HG03175 (cell line): Measurements from ENCODE around the gene PPFIBP2.
"Not testable (repeated sequence)": the region's sequence is repeated elsewhere in the genome, so short reads cannot be mapped to it uniquely, and the experiment has no call there.

Source experiments
- ATAC-seq: cut with Tn5 transposase; IDR thresholded peaks from one replicate; pipeline ENCODE4 v1.9.1; 2021; ENCODE audit warnings: mild to moderate bottlenecking, moderate library complexity; ENCODE audit not compliant: unreplicated experiment

The PPFIBP2 gene

DNA sequence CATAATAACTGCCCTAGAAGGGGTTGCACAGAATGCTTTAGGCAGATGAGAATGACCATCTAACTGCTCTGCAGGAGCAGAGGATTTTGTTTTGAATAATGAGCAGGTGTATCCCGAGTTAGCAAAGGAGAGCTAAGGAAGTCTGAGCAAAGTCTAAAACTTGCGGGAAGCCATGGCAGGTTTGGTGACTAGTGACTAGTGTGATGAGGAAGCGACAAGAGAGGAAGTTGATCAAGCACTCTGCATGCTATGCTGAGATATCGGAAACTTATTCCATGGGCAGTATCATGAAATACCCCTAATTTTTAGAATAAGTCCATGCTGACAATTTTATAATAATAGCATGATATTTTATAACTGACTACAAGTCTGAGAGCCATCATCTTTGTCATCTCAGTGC, 15.6 kb upstream of the PPFIBP2 start:
- no peak for ATAC-seq

DNA sequence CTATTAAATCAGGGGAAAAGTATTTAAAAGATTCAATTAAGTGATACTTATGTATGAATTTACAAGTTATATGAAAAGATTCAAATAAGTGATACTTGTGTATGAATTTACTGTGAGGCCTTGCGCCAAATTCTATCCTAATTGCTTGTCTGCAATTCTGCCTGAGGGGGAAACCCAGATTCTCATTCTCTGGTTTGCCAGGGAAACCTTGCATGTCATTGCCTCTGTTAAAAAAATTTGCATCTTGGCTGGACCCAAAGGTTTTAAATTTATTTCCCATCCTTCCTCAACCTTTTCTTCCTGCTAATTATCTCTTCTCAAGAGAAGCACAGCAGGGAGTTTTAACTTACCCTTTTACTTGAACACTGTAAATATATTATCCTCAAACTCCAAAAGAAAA, 14.7 kb upstream of the PPFIBP2 start:
- no peak for ATAC-seq

DNA sequence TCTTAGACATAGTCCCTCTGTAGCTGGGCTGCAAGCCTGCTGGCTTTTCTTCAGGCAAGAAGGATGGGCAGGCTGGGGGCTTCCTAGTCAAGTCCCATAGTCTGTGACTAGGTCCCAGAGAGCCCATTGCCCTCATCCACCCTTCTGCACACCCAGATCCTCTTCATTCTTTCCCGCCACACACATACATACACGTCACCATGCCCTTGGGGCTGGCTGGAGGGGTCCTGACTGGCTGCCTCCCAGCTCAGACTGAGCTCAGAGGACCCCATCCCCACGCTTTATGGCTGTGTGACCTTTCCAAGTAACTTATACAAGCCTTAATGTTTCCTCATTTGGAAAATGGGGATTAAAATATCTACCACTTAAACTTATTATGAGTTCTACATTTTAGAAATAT, 13.5 kb upstream of the PPFIBP2 start:
- ATAC-seq: no peak

DNA sequence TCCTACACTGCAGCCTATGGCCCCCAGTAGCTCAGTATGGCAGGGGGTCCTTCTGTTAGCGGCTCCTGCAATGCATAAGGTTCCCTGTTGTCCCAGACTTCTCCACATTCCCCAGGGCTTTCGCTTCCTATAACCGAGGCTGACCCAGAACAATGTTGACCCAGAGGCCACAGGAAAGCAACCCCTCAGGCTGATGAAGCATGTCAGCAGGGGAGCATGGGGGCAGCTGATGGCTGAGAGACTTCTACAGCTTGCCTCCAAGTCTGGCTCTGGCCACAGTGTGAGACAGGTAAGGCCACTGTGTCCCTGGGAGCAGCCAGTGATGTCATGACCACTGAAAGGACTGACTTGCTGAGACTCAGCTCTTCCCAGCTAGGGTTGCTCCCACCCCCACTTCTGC, 12.5 kb upstream of the PPFIBP2 start:
- ATAC-seq: no peak

DNA sequence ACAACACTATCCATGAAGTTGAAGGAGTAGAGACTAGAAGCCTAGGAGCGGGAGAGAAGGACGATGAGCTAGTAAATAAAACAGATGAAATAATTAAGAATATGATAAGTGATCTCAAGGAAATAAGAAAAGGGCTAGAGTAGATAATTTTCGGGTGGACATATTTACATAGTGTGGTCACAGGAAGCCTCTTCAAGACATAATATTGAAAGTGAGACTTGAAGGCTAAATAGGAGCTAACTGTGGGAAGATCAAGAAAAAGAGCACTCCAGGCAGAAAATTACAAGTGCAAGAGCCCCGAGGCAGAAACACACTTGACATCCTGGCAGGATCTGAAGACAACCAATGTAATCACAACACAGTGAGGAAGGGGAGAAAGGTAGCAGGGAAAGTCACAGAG, 11.9 kb upstream of the PPFIBP2 start:
- ATAC-seq: no peak

DNA sequence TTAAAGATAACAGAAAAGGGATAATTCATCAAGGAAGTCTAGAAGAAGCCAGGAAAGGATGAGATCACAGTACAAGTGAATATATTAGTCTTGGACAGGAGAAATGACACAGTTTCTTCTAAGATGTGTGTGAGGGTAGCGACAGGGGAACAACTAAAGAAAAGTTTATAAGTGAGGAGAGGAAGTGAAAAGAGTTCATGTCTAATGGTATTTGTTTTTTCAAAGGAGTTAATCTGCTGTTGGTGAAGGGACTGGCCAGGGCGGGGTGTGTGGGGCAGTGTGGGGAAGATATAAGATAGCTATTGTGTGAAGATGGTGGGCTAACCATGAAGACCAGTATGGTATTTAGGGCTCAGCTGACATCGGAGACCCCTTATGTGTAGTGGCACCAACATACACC, 7.6 kb upstream of the PPFIBP2 start:
- no peak for ATAC-seq

DNA sequence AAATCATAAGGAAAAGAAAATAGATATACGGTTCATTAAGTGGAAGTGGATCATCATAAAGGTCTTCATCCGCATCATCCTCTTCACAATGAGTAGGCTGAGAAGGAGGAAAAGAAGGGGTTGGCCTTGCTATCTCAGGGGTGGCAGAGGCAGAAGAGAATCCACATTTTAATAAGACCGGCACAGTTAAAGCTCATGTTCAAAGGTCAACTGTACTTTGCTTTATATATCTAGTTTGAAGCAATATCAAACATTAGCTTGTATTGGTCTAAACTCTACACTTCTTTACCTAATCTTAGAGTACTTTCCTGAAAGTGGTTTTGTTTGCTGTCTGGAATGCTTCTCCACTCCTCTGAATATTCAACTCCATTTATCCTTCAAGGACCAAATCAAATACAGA, 5.7 kb upstream of the PPFIBP2 start:
- ATAC-seq: no peak

DNA sequence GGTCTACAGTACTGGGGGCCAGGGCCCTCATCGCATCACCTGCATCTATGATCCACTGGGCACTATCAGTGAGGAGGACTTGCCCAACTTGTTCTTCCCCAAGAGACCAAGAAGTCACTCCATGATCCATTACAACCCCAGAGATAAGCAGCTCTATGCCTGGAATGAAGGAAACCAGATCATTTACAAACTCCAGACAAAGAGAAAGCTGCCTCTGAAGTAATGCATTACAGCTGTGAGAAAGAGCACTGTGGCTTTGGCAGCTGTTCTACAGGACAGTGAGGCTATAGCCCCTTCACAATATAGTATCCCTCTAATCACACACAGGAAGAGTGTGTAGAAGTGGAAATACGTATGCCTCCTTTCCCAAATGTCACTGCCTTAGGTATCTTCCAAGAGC, 3.8 kb upstream of the PPFIBP2 start:
- ATAC-seq: no peak

DNA sequence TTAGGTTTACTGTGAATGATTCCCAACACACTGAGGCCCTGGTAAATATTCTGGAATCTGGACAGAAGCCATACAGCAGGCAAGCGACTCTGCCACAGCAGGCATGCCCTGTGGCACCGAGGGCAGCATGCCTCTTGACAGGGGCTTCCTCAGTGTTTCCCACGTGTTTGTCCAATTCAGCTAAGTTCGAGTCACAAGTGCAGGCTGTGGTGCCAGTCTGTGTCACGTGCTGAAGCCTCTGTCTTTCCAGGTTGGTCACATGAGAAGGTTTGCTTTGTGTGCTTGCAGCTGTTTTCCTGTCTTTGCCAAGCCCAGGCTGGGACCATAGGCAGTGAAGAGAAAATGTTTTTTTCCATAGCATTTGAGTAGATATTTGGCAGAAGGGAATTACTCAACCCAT, 2.4 kb upstream of the PPFIBP2 start:
- no peak for ATAC-seq

DNA sequence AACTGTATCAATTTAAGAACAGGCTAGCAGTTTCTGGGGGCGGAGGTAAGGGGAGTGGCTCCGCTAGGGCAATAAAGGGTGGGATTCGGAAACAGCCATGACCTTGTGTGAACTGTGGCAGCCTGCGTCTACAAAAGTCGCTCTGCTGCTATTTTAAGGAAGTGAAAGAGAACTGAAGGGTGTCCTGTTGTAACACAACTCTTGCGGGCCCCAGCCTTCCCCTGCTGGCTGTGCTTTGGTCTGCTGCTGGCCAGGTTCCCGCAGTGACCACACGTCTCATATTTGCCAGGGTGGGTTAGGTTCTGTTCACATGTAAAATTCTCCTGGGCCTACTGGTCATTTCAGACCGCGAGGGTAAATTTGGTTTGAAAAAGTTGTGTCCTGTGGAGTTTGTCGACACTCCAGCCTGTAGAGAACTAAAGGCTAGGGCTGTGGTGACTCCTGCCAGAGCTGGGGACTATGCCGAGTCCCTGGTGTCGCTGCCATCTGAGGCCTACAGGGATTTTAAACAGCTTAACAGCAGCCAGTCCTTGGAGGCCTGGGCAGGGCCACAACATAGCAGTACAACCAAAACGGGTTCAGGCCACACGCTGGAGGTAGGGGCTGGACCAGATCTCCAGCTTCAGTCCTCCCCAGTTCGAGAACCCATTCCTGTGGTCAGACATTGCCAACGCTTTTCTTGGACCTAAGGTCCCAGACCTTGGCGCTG, 1.1 kb upstream of the PPFIBP2 start:
- peak; percentile 75 for ATAC-seq

DNA sequence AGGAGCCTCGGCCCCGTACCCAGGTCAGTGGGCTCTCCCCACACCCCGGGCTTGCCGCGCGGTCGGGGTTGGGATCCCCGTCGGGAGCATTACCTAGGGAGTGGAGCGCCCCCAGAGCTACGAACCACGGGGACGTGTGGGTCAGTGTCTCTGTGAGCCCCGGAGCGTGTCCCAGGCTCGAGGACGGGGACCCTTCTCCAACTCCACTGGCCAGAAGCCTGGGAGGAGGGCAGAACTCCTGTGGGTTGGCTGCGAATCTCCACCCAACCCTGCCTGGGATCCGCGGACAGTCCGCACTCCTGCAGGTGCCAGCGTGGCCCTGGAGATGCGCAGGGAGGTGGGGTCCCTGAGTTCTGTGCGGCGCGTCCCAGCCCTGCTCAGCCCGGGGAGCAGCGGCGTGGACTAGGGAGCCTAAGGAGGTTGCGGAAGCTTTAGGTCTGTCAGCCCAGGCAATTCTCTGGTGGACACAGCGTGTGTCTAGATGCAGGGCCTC, 346 bp downstream of the PPFIBP2 start:
- peak; percentile 6 for ATAC-seq

DNA sequence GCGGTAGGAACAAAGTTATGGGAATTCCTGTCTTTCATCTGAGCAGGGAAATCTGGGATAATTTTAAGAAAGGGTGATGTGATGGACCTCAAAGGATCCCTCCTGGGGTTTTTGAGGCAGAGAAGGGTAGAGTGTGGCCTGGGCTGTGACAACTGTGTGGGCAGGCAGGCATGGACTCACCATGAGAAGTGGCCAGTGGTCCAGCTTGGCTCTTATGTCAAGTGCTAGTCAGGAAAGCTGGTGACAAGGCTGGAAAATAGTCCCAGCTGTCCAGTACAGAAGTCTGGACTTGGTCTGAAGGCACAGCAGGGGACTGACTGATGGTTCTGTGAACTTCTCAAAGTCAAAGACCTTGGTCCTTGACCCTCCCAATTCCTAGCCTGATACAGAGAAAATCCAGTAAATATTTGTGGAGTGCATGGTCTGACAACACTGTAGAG, 1.7 kb downstream of the PPFIBP2 start:
- ATAC-seq: no peak

DNA sequence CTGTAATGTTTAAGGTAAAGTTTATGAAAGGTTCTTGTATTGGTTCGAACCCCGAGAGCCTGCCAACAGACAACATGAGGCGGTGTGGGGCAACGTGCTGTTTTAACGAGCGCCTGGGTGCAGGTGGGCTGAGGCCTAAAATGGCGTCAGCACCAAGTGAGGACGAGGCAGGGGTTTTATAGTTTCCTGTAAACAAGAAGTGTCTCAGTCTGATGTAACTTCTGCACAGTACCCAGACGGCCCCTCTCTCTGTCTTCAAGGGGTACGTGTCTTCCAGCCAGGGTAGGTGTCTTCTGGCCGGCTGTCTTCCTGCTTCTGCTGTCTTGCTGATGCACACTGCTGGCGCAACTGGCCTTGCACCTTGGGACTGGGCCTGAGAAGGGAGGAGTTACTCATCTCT, 2.7 kb downstream of the PPFIBP2 start:
- no peak for ATAC-seq

DNA sequence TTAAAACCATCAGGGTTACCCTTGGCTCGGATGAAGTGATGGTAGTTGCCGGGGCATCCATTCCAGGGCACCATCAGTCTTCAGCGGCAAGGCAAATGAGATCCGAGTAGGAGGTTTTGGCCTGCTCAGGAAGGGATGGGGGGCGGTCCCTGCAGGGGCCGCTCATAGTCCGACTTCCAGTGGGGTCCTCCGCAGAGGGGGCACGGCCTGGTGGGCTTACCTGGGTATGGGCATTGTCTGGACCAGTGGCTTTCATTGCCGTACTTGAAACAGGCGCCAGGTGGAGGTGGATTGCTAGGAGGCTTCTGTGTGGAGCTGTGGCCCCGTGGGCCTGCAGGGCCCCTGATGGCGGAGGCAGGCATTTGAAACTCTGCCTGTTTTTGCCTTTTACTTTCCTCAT, 3.9 kb downstream of the PPFIBP2 start:
- not testable (repeated sequence) for ATAC-seq

DNA sequence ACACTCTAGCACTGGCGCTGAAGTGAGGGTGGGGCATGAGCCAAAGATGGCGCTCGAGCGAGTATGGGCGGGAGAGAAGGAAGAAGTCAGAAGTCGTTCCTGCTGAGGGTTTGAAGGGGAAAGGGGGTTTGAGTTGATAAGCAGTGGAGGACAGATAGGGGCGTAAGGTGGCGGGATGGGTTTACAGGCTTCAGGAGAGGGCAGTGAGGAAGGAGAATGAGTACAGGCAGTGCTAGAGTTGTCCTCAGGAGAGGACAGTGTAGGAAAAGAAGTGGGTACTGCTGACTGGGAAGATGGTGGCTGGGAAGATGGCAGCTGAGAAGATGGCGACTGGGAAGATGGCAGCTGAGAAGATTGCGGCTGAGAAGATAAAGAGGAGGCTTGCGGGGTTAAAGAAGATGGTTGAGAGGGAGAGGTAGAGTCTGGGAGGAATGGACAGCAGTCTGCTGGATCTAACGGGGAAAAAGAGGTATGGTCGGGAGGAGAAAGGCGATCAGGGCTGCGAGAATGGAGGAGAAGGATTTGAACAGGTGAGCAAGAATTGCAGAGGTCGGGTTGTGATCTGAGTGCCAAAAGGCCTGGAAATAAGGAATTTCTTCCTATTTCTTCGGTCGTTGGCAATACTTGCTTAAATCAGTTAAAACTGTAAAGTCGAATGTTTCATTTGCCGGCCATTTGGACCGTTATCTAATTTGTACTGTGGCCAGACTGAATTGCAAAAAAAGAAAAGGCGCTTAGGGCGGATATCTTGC, 5.2 kb downstream of the PPFIBP2 start:
- ATAC-seq: no peak

DNA sequence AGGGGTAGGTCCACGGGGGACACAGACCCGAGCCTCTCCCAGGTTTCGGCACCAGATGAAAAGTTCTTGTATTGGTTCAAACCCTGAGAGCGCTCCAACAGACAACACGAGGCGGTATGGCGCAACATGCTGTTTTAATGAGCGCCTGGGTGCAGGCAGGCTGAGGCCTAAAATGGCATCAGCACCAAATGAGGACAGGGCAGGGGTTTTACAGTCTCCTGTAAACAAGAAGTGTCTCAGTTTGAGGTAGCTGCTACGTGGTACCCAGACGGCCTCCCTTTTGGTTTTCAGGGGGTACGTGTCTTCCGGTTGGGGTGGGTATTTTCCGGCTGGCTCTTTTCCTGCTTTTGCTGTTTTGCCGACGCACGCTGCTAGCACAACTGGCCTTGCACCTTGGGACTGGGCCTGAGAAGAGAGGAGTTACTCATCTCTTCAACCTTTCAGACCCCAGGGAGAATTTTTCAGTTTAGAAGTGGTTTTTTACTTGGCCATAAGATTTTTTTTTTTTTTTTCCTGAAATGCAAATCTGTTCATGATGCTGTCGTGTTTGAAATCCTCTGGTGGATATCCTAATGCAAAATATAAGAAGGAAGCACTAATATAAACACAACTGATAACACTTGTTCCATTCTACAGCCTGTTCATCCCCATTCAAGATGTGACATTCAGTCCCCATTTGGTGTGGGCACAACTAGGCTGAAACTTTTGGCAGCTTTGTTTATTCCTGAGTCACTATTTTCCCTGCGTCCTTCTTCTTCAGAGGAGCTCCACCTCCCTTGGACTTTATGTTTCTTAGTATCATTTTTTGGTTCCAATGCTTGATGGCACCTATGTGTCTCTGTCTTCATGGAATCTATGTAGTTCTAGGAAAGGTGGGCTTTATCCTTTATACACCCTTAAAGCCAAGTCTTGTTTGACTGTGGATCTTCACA, 6.5 kb downstream of the PPFIBP2 start:
- peak; percentile 53 for ATAC-seq

DNA sequence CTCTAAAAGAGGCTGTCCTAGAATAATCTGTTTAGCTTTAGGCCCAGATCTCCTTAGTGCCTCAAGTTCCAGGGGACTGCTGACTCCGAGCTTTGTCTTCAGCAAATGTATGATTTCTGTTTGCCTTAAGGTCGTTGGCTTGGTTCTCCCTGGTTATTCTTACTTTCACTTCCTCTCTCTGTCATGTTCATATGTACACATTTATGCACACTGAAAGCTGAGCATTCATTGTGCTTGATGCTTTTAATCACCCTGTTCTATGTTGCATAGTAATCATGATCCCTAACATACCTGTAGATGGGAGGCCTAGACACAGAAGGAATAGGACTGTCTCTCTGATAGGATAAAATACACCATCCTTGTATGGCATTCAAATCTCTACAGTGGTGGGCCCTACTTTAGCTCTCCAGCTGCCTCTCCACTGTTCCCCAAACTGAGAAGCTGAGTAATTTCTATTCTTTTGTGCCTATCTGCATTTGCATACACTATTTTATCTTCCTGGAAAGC, 7.2 kb downstream of the PPFIBP2 start:
- ATAC-seq: peak; percentile 91

DNA sequence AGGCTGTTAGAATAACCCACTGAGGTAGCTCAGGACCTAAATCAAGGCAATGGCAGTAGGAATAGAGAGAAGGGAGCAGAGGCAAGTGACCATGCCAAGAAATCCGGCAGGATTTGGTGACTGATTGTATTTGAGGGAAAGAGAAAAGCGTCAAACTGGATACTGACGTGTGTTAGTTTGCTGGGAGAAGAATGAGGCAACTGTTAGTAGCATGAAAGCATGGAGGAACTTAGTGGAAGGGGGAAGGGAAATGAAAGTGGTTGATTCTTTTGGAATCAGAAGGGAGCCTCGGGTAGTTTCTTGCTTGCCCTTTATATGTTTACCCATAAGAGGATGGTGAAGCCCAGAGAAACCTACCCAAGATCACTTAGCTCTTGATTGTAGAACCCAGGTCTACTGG, 8.3 kb downstream of the PPFIBP2 start:
- no peak for ATAC-seq

DNA sequence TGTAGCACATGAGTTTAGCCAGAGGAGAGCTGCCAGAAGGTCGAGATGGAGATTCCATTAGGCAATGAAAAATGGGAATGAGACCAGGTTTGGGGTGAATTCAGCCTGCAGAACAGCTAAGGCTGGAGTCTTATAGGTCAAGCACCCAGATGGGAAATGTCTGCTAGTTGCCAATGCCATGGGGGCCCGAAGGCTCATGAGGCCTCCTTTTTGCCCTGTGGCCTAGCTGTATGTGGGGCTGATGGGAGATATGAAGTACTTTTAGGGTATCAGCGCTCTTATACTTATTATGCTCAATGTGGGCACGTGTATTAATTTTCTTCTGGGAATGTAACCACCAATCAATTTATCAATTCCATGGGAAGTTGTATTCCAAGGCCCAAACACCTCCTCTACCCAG, 8.7 kb downstream of the PPFIBP2 start:
- ATAC-seq: no peak

DNA sequence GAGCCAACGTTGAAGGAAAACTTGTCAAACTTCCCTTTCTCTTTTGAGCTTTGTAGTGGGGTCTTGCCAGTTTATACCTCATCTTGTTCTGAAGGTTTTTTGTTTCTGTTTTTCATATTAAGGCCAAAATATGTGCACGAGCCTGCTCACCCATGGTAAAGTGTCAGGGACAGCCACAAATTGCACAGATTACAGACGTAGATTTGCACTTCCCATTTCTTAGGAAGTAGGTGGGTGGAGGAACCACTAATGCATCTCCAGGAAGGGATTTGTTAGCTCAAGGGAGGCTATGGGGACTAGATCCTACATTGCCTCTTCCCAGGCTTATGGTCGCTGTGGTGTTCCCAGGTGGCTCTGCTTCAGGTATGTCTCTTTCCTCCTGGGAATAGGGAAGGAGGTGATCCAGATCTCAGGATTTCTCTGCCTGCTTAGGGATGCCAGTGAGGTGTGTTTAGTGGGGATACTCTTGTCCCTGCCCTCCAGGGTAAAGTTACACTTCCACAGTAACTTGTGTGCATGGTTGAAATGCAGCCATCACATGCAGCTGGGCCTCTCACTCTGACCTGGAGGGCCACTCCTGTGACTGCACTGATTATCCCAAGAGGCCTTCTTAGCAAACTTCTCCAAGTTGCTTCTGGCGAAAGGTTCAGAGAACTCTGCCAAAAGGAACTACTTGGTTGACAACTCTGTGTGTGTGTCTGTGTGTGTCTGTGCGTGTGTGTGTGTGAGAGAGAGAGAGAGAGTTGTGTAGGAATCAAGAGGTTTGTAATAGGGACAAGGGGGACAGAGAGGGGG, 9.8 kb downstream of the PPFIBP2 start:
- ATAC-seq: no peak
